GM12878 (cell line): Measurements from ENCODE around the gene SDS. TPM values are rescaled to one million over a fixed set of nuclear protein-coding genes. Genes with fewer than 3 reads are reported as not detected.

ENCODE experiments used
- ATAC-seq: fragments of 200-7000 bp; cut with Tn5 transposase; 3 replicates; pipeline ENCODE4 v1.9.1; 2020; ENCODE audit warnings: mild to moderate bottlenecking, moderate library complexity
- BruUV-seq: library from RNA; stranded (reverse); fragments of 400-500 nt; replicated peaks from 2 replicates; lab custom pipeline; 2021; lab: Mats Ljungman, UMichigan
- CTCF ChIA-PET: fragments of 300-600 bp; sonication (Branson Sonifier 250); formaldehyde crosslinking; extraction: SDS; loops from one replicate; lab custom pipeline; 2021; ENCODE audit warnings: inconsistent platforms; lab: Yijun Ruan, JAX
- POLR2A ChIA-PET: fragments of 350-600 bp; formaldehyde crosslinking; extraction: SDS; loops from one replicate; lab custom pipeline; 2021; ENCODE audit warnings: inconsistent platforms; lab: Charles Lee
- RAD21 ChIA-PET: fragments of 300-600 bp; sonication (Branson Sonifier 250); formaldehyde crosslinking; loops from one replicate; lab custom pipeline; 2023; ENCODE audit warnings: antibody characterized with exemption; ENCODE audit not compliant: unreplicated experiment; lab: Charles Lee
- SMC1A ChIA-PET: fragments of 300-600 bp; sonication (Branson Sonifier 250); formaldehyde crosslinking; loops from one replicate; lab custom pipeline; 2023; ENCODE audit not compliant: unreplicated experiment, uncharacterized antibody; lab: Charles Lee
- DNase-seq: peaks from one replicate; pipeline ENCODE4 v3.0.0-alpha.2; 2011; ENCODE audit warnings: low read depth, low spot score
- FAIRE-seq: peaks from 3 replicates; lab custom pipeline; 2011; peaks lifted over from hg19 to GRCh38; lab: Jason Lieb, UNC
- H2AFZ ChIP-seq: 2 replicates; pipeline ENCODE4 v1.6.0; 2011; ENCODE audit warnings: low read depth, low read length, control low read depth; ENCODE audit not compliant: control insufficient read depth
- H3K27ac ChIP-seq: 2 replicates; pipeline ENCODE4 v1.5.1; 2011; ENCODE audit warnings: control low read depth; ENCODE audit not compliant: control insufficient read depth, insufficient read depth
- H3K27me3 ChIP-seq, 2 experiments: replicated peaks in 1 of 2; 2 replicates each; pipeline versions ENCODE4 v1.6.0 to v1.6.1; 2011; ENCODE audit warnings: low read length in 1 of 2; ENCODE audit not compliant: control insufficient read depth in 2 of 2, insufficient read depth in 2 of 2
- H3K36me3 ChIP-seq, 2 experiments: 2 replicates each; pipeline ENCODE4 v1.5.1; 2011; ENCODE audit warnings: low read length in 1 of 2; ENCODE audit not compliant: control insufficient read depth in 2 of 2, insufficient read depth in 2 of 2
- H3K4me1 ChIP-seq: 2 replicates; pipeline ENCODE4 v1.6.1; 2011; ENCODE audit warnings: mild to moderate bottlenecking, low read length, moderate library complexity, mixed read lengths; ENCODE audit not compliant: control insufficient read depth, insufficient read depth
- H3K4me2 ChIP-seq: 2 replicates; pipeline ENCODE4 v1.6.0; 2011; ENCODE audit warnings: control low read depth; ENCODE audit not compliant: control insufficient read depth, insufficient read depth
- H3K4me3 ChIP-seq: fragments of 200-600 bp; sonication (generic); 2 replicates; pipeline ENCODE4 v1.5.1; 2016
- H3K79me2 ChIP-seq: 2 replicates; pipeline ENCODE4 v1.6.0; 2011; ENCODE audit warnings: low read length; ENCODE audit not compliant: control insufficient read depth, insufficient read depth
- H3K9ac ChIP-seq: 2 replicates; pipeline ENCODE4 v1.8.0; 2011; ENCODE audit warnings: low read length, control low read depth, mixed read lengths; ENCODE audit not compliant: control insufficient read depth, insufficient read depth
- H3K9me3 ChIP-seq: replicated peaks from 3 replicates; pipeline ENCODE4 v1.5.1; 2011; ENCODE audit warnings: mild to moderate bottlenecking, low read length; ENCODE audit not compliant: control insufficient read depth, insufficient read depth
- H4K20me1 ChIP-seq: 2 replicates; pipeline ENCODE4 v1.6.0; 2011; ENCODE audit not compliant: control insufficient read depth, insufficient read depth
- CHD1 ChIP-seq: IDR thresholded peaks from 2 replicates; pipeline ENCODE4 v1.6.1; 2012; ENCODE audit warnings: low read depth, low read length, improper control_type of control experiment
- FOXM1 ChIP-seq: IDR thresholded peaks from 2 replicates; pipeline ENCODE4 v1.6.1; 2012; ENCODE audit warnings: low read depth, mild to moderate bottlenecking, inconsistent platforms, low read length, moderate library complexity
- MEF2A ChIP-seq: IDR thresholded peaks from 2 replicates; pipeline ENCODE4 v1.6.1; 2011; ENCODE audit warnings: low read depth, mild to moderate bottlenecking, low read length, moderate library complexity; ENCODE audit not compliant: insufficient read depth
- NRF1 ChIP-seq: conservative IDR thresholded peaks from 2 replicates; pipeline ENCODE4 v1.6.1; 2011; ENCODE audit warnings: mild to moderate bottlenecking, low read depth, low read length, improper control_type of control experiment
- PAX8 ChIP-seq: fragments of 450-650 bp; IDR thresholded peaks from 2 replicates; pipeline ENCODE4 v1.6.1; 2017; ENCODE audit warnings: mild to moderate bottlenecking, moderate library complexity
- RAD21 ChIP-seq: IDR thresholded peaks from 2 replicates; pipeline ENCODE4 v1.6.1; 2011; ENCODE audit warnings: mild to moderate bottlenecking, low read depth, low read length, moderate library complexity; ENCODE audit not compliant: insufficient read depth
- WGBS: methylation state at CpG from one replicate; pipeline ENCODE4 v1.1.6; 2016; ENCODE audit warnings: low lambda C conversion rate; ENCODE audit not compliant: insufficient replicate concordance, insufficient coverage; ENCODE audit errors: missing lambda C conversion rate; 5-methylcytosine and 5-hydroxymethylcytosine counted together
- in situ Hi-C: fragments of 300-500 bp; cut with MboI; formaldehyde crosslinking; loops from 9 replicates; pipeline ENCODE4 v1.14.3; 2018; ENCODE audit warnings: mixed read lengths
- intact Hi-C: fragments of 100-400 bp; cut with micrococcal nuclease; formaldehyde crosslinking; loops from one replicate; pipeline ENCODE4 v1.14.2; 2022; ENCODE audit not compliant: unreplicated experiment
- polyA plus RNA-seq, 11 experiments: library from polyadenylated mRNA; depleted of rRNA in 4 of 11; unstranded in 6 of 11; stranded (reverse) in 5 of 11; fragments of >200 nt; fragmentation: Nextera tagmentation in 4 of 11; fragmentation: Illumina TruSeq in 1 of 11; extraction: Ambion mirVana in 4 of 11; extraction: Trizol in 1 of 11; gene quantifications; 1 replicate in 1 of 11; 2 replicates in 10 of 11; pipeline versions ENCODE4 v1.2.1 to v1.2.3, GENCODE V29; 2011 to 2016; ENCODE audit warnings: inconsistent platforms in 2 of 11, missing spikeins in 2 of 11, low read depth in 1 of 11
- total RNA-seq, 4 experiments: library from RNA; depleted of rRNA in 3 of 4; stranded (reverse); fragments of >200 nt in 3 of 4; fragmentation: Illumina TruSeq in 1 of 4; extraction: Trizol in 1 of 4; gene quantifications; 2 replicates each; pipeline versions ENCODE4 v1.2.1 to v1.2.3, GENCODE V29; 2013 to 2021

The SDS gene
- total and polyA plus RNA-seq, 10 of the 15 experiments (the other 5 are each of a cell fraction or from before 2014, with no cell fraction given), result 0.18 TPM; not detected in 9

DNA sequence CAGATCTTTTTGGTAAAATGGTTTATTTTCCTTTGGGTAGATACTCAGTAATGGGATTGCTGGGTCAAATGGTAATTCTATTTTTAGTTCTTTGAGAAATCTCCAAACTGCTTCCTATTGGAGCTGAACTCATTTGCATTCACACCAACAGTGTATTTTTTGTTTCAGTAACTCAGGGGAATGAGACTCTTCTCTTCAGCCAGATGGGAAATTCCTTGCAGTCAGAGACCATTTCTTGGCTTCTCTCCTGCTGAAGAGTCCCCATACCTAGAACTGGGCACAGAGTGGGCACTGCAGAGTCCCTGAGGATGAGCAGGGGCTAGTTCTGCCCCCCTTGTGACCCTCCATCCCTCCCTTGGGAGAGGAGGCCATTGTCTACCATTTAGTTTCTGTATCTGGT, 29.3 kb upstream of the SDS start:
- CTCF ChIA-PET, result no interaction called here
- no peak overlapping the region for H3K4me2 ChIP-seq
- in situ Hi-C loops (loop anchor here (10.0 kb wide), 1 partner anchor 482 kb away; no protein-coding TSS in a partner anchor), intact Hi-C loops (loop anchor here (10.0 kb wide), 1 partner anchor 482 kb away; no protein-coding TSS in a partner anchor)
- POLR2A ChIA-PET, result no interaction called here
- no peak overlapping the region for H3K4me3 ChIP-seq
- ATAC-seq (no peak), DNase-seq (no peak), FAIRE-seq (no peak)
- no peaks in the 10 kb centered on the region; a peak in 2 of 4 replicates for H3K27me3 ChIP-seq
- no peaks in the 10 kb centered on the region for H3K79me2 ChIP-seq
- H3K9ac ChIP-seq, result no peak overlapping the region
- no peak overlapping the region for H2AFZ ChIP-seq
- BruUV-seq, result no TSS peak
- H3K9me3 ChIP-seq, result no peaks in the 10 kb centered on the region
- no peaks in the 10 kb centered on the region for H3K4me1 ChIP-seq
- SMC1A ChIA-PET, result no interaction called here
- no peak overlapping the region for H3K27ac ChIP-seq
- H3K36me3 ChIP-seq, result no peaks in the 10 kb centered on the region
- RAD21 ChIA-PET, result no interaction called here
- H4K20me1 ChIP-seq, result no peaks in the 10 kb centered on the region
- TF ChIP-seq CHD1, result no peak
- no peak for TF ChIP-seq PAX8

DNA sequence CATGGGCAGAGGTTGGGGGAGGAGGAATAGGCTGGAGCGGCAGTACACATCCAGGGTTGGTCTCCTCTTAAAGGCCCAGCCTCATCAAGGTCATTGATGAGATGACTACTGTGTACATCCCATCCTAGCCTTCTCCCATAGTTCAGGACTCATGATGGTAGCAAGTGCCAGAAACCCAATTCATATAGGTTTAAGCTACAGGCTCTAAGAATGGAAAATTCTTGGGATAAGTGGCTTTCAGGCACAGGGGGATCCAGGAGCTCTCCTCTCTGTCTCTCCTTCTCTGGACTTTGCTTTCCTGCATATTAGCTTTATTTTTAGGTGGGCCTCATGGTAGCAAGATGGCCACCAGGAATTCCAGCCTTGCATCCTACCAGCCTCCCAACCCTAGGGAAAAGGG, 24.8 kb upstream of the SDS start:
- FAIRE-seq (no peak), ATAC-seq (no peak), DNase-seq (no peak)
- in situ Hi-C loops, result no loop called here
- Histone ChIP-seq H3K27me3 (no peaks in the 10 kb centered on the region; a peak in 1 of 4 replicates), H3K4me1 (peaks cover 7% of the 10 kb centered on the region; the same call in 1 of the 2 replicates), H3K27ac (no peak overlapping the region), H4K20me1 (no peaks in the 10 kb centered on the region), H3K4me2 (no peak overlapping the region), H3K36me3 (no peaks in the 10 kb centered on the region), H3K4me3 (no peak overlapping the region), H2AFZ (no peak overlapping the region), H3K79me2 (no peaks in the 10 kb centered on the region), H3K9me3 (no peaks in the 10 kb centered on the region), H3K9ac (no peak overlapping the region)
- BruUV-seq, result no TSS peak
- CTCF ChIA-PET, result interaction anchor here (0.6 kb wide), 1 partner anchor 555 kb away, joined by 3 read pairs; no protein-coding TSS in a partner anchor
- RAD21 ChIA-PET, result no interaction called here
- WGBS, result 0% methylated on average over 1 of the region's 1 CpG
- SMC1A ChIA-PET, result no interaction called here
- POLR2A ChIA-PET, result no interaction called here
- intact Hi-C loops, result no loop called here
- TF ChIP-seq RAD21, result no peak
- no peak for TF ChIP-seq NRF1
- no peak for TF ChIP-seq FOXM1
- no peak for TF ChIP-seq MEF2A
